Astrocyte (in vitro differentiated cells and primary cell): ENCODE measurements around the gene ZNF385B. TPM values are rescaled to one million over a fixed set of nuclear protein-coding genes. Genes with fewer than 3 reads are reported as not detected.

Source experiments
- DNase-seq: peaks from one replicate; pipeline ENCODE4 v3.0.0-alpha.2; 2010; ENCODE audit warnings: low read depth
- FAIRE-seq: peaks from 2 replicates; lab custom pipeline; 2011; peaks lifted over from hg19 to GRCh38; lab: Jason Lieb, UNC
- H2AFZ ChIP-seq: 2 replicates; pipeline ENCODE4 v1.6.0; 2012; ENCODE audit warnings: low read depth, low read length, inconsistent platforms
- H3K27ac ChIP-seq: 2 replicates; pipeline ENCODE4 v1.5.1; 2011; ENCODE audit warnings: low read depth, low read length, inconsistent platforms
- H3K27me3 ChIP-seq: 2 replicates; pipeline ENCODE4 v1.6.0; 2011; ENCODE audit warnings: low read length, inconsistent platforms; ENCODE audit not compliant: insufficient read depth
- H3K36me3 ChIP-seq: 2 replicates; pipeline ENCODE4 v1.5.1; 2011; ENCODE audit warnings: low read length, inconsistent platforms; ENCODE audit not compliant: insufficient read depth
- H3K4me1 ChIP-seq: 2 replicates; pipeline ENCODE4 v1.5.1; 2011; ENCODE audit warnings: low read length, inconsistent platforms; ENCODE audit not compliant: insufficient read depth
- H3K4me2 ChIP-seq: 2 replicates; pipeline ENCODE4 v1.6.0; 2012; ENCODE audit warnings: low read length, inconsistent platforms
- H3K4me3 ChIP-seq: 2 replicates; pipeline ENCODE4 v1.5.1; 2011; ENCODE audit warnings: low read depth, mild to moderate bottlenecking, low read length, inconsistent platforms; ENCODE audit not compliant: insufficient read depth
- H3K79me2 ChIP-seq: 2 replicates; pipeline ENCODE4 v1.6.0; 2012; ENCODE audit warnings: mild to moderate bottlenecking, low read length, inconsistent platforms; ENCODE audit not compliant: insufficient read depth
- H3K9ac ChIP-seq: 2 replicates; pipeline ENCODE4 v1.6.0; 2012; ENCODE audit warnings: mild to moderate bottlenecking, low read length, inconsistent platforms
- H3K9me3 ChIP-seq: 2 replicates; pipeline ENCODE4 v1.5.1; 2012; ENCODE audit warnings: low read depth, mild to moderate bottlenecking, low read length, inconsistent platforms; ENCODE audit not compliant: insufficient read depth
- H4K20me1 ChIP-seq: 2 replicates; pipeline ENCODE4 v1.6.0; 2012; ENCODE audit warnings: low read length, inconsistent platforms; ENCODE audit not compliant: insufficient read depth
- H3K27ac Mint-ChIP-seq: one replicate; pipeline ENCODE4 v1.8.0; 2021; ENCODE audit warnings: mild to moderate bottlenecking, mixed read lengths; ENCODE audit not compliant: unreplicated experiment
- H3K27me3 Mint-ChIP-seq: one replicate; pipeline ENCODE4 v1.8.0; 2021; ENCODE audit warnings: low read depth, mixed read lengths; ENCODE audit not compliant: unreplicated experiment
- H3K36me3 Mint-ChIP-seq: one replicate; pipeline ENCODE4 v1.8.0; 2021; ENCODE audit warnings: low read depth, mixed read lengths; ENCODE audit not compliant: unreplicated experiment
- H3K4me1 Mint-ChIP-seq: one replicate; pipeline ENCODE4 v1.8.0; 2021; ENCODE audit warnings: low read depth, mixed read lengths; ENCODE audit not compliant: unreplicated experiment
- H3K4me3 Mint-ChIP-seq: one replicate; pipeline ENCODE4 v1.8.0; 2021; ENCODE audit warnings: mild to moderate bottlenecking, moderate library complexity, mixed read lengths; ENCODE audit not compliant: unreplicated experiment
- H3K9me3 Mint-ChIP-seq: one replicate; pipeline ENCODE4 v1.8.0; 2021; ENCODE audit warnings: mild to moderate bottlenecking, mixed read lengths; ENCODE audit not compliant: unreplicated experiment
- EZH2 ChIP-seq: IDR thresholded peaks from 2 replicates; pipeline ENCODE4 v1.6.1; 2012; ENCODE audit warnings: mild to moderate bottlenecking, low read length, inconsistent platforms; ENCODE audit not compliant: insufficient read depth
- total RNA-seq: library from RNA; stranded (reverse); gene quantifications from 2 replicates; pipeline ENCODE4 v1.2.1, GENCODE V29; 2021
- TF ChIP-seq, protein P1 (sequence below): IDR thresholded peaks from 2 replicates; pipeline ENCODE4 v1.5.1; 2011; ENCODE audit warnings: low read depth, mild to moderate bottlenecking, inconsistent platforms, low read length, moderate library complexity; ENCODE audit not compliant: insufficient read depth

ZNF385B gene
- total RNA-seq, 1 donor from 2014 or later = 0.27 TPM

DNA sequence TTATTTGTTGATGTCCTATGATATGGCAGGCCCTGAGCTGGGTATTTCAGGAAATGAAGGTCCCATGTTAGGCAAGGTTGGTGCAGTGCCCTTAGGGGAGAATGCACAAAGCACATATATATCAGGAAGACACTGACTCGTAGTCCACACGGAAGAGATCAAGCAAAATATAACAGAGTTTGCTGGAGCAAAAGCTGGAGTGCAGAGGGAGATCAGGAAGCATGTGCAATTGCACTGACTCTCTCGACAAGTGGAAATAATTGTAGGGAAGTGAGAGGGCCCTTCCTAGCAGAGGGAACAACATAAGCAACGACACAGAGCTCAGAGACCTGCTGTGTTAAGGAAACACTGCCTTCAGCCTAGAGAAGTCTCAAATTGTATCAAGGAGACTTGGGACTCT is 4.2 kb downstream of the ZNF385B start:
- no peaks in the 10 kb centered on the region for H4K20me1 ChIP-seq
- no peaks in the 10 kb centered on the region for H3K36me3 ChIP-seq
- Mint-ChIP-seq H3K9me3 (no peaks in the 10 kb centered on the region), H3K27ac (no peak overlapping the region), H3K36me3 (no peaks in the 10 kb centered on the region), H3K4me3 (no peak overlapping the region), H3K4me1 (no peaks in the 10 kb centered on the region), H3K27me3 (peaks cover 35% of the 10 kb centered on the region)
- FAIRE-seq (no peak), DNase-seq (no peak)
- peaks cover 4% of the 10 kb centered on the region for H3K4me1 ChIP-seq
- H3K9ac ChIP-seq = no peak overlapping the region
- peaks cover 35% of the 10 kb centered on the region for H3K27me3 ChIP-seq
- H2AFZ ChIP-seq = no peak overlapping the region
- no peaks in the 10 kb centered on the region for H3K79me2 ChIP-seq
- H3K9me3 ChIP-seq = no peaks in the 10 kb centered on the region
- no peak for TF ChIP-seq EZH2
- TF ChIP-seq, protein P1, sequence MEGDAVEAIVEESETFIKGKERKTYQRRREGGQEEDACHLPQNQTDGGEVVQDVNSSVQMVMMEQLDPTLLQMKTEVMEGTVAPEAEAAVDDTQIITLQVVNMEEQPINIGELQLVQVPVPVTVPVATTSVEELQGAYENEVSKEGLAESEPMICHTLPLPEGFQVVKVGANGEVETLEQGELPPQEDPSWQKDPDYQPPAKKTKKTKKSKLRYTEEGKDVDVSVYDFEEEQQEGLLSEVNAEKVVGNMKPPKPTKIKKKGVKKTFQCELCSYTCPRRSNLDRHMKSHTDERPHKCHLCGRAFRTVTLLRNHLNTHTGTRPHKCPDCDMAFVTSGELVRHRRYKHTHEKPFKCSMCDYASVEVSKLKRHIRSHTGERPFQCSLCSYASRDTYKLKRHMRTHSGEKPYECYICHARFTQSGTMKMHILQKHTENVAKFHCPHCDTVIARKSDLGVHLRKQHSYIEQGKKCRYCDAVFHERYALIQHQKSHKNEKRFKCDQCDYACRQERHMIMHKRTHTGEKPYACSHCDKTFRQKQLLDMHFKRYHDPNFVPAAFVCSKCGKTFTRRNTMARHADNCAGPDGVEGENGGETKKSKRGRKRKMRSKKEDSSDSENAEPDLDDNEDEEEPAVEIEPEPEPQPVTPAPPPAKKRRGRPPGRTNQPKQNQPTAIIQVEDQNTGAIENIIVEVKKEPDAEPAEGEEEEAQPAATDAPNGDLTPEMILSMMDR = no peak
- no peak overlapping the region for H3K4me2 ChIP-seq
- H3K27ac ChIP-seq = no peak overlapping the region
- no peak overlapping the region for H3K4me3 ChIP-seq

DNA sequence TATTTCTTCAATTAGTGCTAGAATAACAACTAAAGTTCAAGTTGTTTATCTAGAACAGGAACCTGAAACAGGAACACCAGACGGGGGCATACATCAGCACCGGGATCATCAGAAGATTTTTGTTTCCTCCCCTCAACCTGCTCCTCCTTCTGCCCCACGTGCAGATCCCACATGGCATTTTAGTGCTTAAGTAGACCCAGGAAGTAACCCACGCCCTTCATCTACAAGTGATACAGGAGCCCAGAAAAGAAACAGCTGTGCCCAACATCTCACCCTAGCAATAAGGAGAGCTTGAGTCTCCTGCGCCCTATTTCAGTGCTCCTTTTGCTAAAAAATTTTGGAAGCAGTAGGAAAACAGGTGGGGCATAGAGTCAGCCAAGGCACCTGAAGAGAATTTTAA is 5.2 kb downstream of the ZNF385B start:
- no peaks in the 10 kb centered on the region for H3K9me3 ChIP-seq
- Mint-ChIP-seq H3K36me3 (no peaks in the 10 kb centered on the region), H3K27me3 (peaks cover 28% of the 10 kb centered on the region), H3K4me3 (no peak overlapping the region), H3K4me1 (no peaks in the 10 kb centered on the region), H3K27ac (no peak overlapping the region), H3K9me3 (no peaks in the 10 kb centered on the region)
- H3K4me3 ChIP-seq = no peak overlapping the region
- no peak for DNase-seq
- H3K36me3 ChIP-seq = no peaks in the 10 kb centered on the region
- no peak for FAIRE-seq
- no peaks in the 10 kb centered on the region for H3K79me2 ChIP-seq
- no peak overlapping the region for H3K9ac ChIP-seq
- TF ChIP-seq, protein P1 = no peak
- no peak for TF ChIP-seq EZH2
- H3K4me2 ChIP-seq = no peak overlapping the region
- no peak overlapping the region for H3K27ac ChIP-seq
- no peaks in the 10 kb centered on the region for H3K4me1 ChIP-seq
- peaks cover 32% of the 10 kb centered on the region for H3K27me3 ChIP-seq
- no peak overlapping the region for H2AFZ ChIP-seq
- no peaks in the 10 kb centered on the region for H4K20me1 ChIP-seq

DNA sequence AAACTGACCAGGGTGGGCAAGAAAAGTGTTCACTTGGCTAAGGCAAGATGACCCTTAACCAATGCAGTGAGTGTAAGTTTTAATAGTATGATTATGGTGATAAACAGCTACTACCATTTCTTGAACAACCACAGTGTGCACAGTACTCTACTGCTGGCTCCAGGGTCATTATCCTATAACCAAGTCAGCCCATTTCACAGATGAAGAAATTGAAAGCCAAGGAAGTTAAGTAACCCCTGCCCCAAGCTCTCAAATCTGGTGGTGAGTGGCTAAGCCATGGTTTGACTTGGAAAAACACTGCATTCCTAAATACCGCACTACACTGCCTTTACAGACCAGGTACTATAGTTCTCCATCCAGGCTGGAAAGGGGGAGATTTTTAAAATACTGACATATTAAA is 5.7 kb downstream of the ZNF385B start:
- H3K36me3 ChIP-seq = no peaks in the 10 kb centered on the region
- FAIRE-seq (no peak), DNase-seq (no peak)
- no peaks in the 10 kb centered on the region for H3K79me2 ChIP-seq
- no peak overlapping the region for H3K4me3 Mint-ChIP-seq
- no peaks in the 10 kb centered on the region for H3K36me3 Mint-ChIP-seq
- no peak overlapping the region for H3K4me3 ChIP-seq
- peaks cover under 1% of the 10 kb centered on the region for H3K4me1 Mint-ChIP-seq
- H3K4me2 ChIP-seq = no peak overlapping the region
- no peak overlapping the region for H3K27ac Mint-ChIP-seq
- TF ChIP-seq EZH2 = no peak
- TF ChIP-seq, protein P1 = no peak
- H3K27me3 Mint-ChIP-seq = peaks cover 28% of the 10 kb centered on the region
- no peaks in the 10 kb centered on the region for H3K9me3 ChIP-seq
- no peak overlapping the region for H3K9ac ChIP-seq
- no peaks in the 10 kb centered on the region for H3K9me3 Mint-ChIP-seq
- peaks cover 32% of the 10 kb centered on the region for H3K27me3 ChIP-seq
- H2AFZ ChIP-seq = no peak overlapping the region
- H4K20me1 ChIP-seq = no peaks in the 10 kb centered on the region
- H3K27ac ChIP-seq = no peak overlapping the region
- no peaks in the 10 kb centered on the region for H3K4me1 ChIP-seq
